HL-60/S4 treated with phorbol 12-myristate 13-acetate at 8.2 ng/mL for 4 days and 3 days (cell line): ENCODE data around the gene TOR4A.
"Not testable (repeated sequence)": the region's sequence is repeated elsewhere in the genome, so short reads cannot be mapped to it uniquely, and the experiment has no call there.

ENCODE experiments used
- in situ Hi-C: fragments of 300-500 bp; cut with MboI; formaldehyde crosslinking; loops from 2 replicates; pipeline ENCODE4 v1.15.0; 2022; ENCODE audit warnings: low sequenced_read_pairs

Gene TOR4A

GRCh38 chr9:137329590-137329989 is 52.1 kb downstream of the TOR4A start:
- in situ Hi-C loops, result not testable (repeated sequence)

GRCh38 chr9:137330689-137331088 is 53.2 kb downstream of the TOR4A start:
- in situ Hi-C loops, result no loop called here

- in situ Hi-C loops, result no loop called here
These were observed 54.4 kb downstream of the TOR4A start for GRCh38 chr9:137331929-137332328.
